ENCODE results near the gene SLC8B1.

Gene SLC8B1

GRCh38 chr12:113334786-113335539, at the start of gene SLC8B1:
SLC8B1 (minus strand) TSS chr12:113335109; CDS start chr12:113332878, 2,231 bp downstream.
- DNase-seq = peak; percentile 75

DNA sequence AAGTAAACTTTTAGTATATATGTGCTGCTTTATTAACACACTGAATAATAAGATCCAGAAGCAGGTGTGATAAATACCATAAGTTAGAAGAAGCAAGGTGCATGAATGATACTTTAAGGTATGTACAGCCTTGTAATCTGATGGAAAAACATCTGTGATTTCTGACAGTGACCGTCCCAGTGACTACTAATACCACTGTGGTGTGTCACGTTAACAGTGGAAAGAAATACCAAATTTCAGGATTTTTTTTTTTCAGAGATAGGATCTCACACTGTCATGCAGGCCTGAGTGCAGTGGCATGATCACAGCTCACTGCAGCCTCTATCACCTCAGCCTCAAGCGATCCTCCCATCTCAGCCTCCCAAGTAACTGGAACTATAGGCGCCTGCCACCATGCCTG, 47.3 kb upstream of the SLC8B1 start:
- DNase-seq = no peak

DNA sequence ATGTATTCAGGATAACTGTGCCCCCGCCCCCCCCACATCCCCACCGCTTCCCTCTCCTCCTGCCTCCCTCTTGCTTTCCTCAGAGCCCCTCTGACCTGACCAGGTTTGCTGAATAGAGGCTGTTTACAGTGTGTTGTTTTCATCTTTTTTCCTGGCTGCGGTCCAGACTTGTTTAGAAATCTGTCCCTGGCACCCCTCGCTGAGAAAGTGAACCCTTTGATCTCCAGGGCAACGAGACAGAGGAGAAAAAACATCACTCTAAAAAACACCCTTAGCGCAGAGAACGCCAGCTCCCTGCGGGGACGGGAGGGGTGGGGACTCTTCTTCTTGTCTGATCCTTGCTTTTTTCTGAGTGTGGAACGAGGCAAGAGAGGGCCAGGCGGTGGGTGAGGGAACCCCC, 46.3 kb upstream of the SLC8B1 start:
- DNase-seq = no peak

DNA sequence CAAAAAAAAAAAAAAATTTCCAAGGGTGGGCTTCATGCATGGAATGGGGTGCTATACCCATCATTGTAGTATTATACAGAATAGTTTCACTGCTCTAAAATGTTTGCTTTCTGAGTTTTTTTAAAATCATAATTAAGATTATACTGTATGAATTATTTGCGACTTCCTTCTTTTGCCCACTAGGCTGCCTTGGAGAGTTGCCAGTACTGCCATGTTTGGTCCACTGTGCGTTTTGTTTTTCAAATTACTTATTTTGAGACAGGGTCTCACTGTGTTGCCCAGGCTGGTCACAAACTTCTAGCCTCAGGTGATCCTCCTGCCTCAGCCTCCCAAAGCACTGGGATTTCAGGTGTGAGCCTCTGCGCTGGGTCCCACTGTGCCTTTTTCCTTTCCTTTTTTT, 43.4 kb upstream of the SLC8B1 start:
- DNase-seq = no peak

- no peak for DNase-seq
These were observed 40.0 kb upstream of the SLC8B1 start for GRCh38 chr12:113374823-113375428.

DNA sequence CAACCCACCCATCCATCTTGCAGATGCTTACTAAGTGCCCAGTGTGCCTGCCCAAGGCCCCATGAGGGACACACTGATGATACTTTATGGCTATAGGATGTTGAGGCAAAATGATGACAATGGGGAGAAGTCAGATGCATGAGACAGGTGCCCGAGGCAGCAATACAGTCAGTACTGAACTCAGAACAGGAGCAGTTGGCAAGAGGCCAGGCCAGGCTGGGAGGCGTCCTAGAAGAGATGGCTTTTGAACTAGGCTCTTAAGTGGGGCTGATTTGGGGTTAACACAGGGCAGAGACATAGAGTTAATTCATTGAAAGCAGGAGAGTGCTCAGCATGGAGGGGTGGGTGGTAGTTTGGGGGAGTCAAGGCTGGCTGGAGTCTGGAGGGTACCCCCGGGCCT, 39.1 kb upstream of the SLC8B1 start:
- DNase-seq = no peak

DNA sequence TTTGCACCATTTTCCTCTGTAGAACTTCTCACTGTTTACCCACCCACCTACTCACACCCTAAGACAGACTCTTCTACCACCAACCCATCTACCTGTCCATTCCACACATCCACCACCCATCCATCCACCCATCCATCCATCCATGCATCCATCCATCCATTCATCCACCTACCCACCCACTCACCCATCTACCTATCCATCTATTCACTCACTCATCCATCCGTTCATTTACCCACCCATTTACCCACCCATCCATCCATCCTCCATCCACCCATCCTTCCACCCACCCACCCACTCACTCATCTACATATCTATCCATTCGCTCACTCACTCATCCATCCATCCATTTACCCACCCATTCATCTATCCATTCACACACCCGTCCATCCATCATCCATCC, 38.5 kb upstream of the SLC8B1 start:
- no peak for DNase-seq

DNA sequence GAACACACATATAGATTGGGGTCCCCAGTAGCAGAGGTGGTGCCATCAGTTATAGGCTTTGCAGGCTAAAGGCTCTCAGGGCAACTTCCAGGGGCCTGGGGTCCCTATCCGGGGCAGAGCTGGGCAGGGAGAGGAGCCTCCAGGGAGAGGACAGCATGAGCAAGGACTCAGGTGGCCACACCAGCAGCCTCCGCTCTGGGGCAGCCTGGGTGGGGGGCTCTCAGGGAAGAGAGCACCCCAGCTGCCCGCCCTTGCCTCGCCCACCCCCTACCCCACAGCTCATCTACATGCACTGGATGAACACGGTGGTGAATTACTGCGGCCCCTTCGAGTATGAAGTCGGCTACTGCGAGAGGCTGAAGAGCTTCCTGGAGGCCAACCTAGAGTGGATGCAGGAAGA, 37.5 kb upstream of the SLC8B1 start:
- no peak for DNase-seq

DNA sequence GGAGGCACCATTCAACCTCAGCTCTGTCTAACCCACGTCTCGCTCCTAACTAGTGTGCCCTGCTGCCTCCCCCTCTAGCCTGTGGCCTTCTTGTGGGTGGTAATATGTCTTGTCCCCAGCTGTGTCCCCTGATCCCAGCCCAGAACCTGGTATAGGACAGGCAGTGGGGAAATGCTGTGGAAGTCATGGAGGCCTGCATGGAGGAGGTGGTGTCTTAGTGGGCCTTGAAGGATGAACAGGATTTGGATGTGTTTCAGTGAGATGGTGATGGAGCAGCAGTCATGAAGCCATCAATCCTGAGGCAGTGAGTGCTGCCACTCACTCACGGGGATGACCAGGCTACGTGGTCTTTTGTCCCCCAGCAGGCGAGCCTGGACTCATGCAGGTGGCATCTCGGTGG, 36.9 kb upstream of the SLC8B1 start:
- no peak for DNase-seq

GRCh38 chr12:113370923-113371682, 36.2 kb upstream of the SLC8B1 start:
- no peak for DNase-seq

GRCh38 chr12:113369391-113369985, 34.6 kb upstream of the SLC8B1 start:
- DNase-seq = no peak

DNA sequence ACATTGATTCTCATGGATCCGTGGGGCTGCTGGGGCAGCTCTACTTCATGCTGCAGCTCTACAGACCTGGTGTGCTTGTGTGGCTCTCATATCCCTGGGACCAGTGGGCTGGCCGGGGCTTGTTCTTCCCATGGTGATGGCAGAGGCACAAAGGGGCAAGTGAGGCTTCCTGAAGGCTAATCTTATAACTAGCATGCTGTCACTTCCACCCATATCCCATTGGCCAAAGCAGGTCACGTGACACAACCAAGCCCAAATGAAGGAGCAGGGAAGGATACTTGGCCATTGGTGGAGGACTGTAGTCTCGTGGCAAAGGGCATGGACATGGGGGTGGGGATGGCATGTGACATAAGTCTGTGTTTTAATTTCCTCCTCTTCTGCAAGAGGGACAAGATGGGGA, 33.4 kb upstream of the SLC8B1 start:
- DNase-seq = no peak

- DNase-seq = no peak
These were observed 31.9 kb upstream of the SLC8B1 start for GRCh38 chr12:113366827-113367226.

GRCh38 chr12:113365639-113366395, 30.9 kb upstream of the SLC8B1 start:
- DNase-seq = no peak

DNA sequence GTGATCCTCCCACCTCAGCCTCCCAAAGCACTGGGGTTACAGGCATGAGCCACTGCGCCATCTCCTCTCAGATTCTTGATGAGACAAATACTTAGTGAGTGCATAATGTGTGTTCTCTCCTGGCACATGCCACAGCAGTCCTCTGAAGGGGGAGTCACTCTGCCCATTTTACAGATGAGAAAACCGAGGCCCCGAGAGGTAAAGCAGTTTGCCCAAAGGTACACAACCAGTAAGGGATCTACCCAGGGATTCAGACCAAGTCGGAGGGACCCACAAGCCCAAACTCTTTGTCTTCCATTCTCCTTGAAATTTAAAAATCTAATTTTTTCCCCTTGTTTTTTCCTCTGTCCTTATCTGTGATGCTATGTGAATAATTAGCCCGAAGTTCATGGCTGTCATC, 29.8 kb upstream of the SLC8B1 start:
- DNase-seq = no peak

GRCh38 chr12:113361574-113362370, 26.9 kb upstream of the SLC8B1 start:
- no peak for DNase-seq

- no peak for DNase-seq
These were observed 25.2 kb upstream of the SLC8B1 start for GRCh38 chr12:113359939-113360748.

- DNase-seq = no peak
These were observed 24.4 kb upstream of the SLC8B1 start for GRCh38 chr12:113359133-113359938.

DNA sequence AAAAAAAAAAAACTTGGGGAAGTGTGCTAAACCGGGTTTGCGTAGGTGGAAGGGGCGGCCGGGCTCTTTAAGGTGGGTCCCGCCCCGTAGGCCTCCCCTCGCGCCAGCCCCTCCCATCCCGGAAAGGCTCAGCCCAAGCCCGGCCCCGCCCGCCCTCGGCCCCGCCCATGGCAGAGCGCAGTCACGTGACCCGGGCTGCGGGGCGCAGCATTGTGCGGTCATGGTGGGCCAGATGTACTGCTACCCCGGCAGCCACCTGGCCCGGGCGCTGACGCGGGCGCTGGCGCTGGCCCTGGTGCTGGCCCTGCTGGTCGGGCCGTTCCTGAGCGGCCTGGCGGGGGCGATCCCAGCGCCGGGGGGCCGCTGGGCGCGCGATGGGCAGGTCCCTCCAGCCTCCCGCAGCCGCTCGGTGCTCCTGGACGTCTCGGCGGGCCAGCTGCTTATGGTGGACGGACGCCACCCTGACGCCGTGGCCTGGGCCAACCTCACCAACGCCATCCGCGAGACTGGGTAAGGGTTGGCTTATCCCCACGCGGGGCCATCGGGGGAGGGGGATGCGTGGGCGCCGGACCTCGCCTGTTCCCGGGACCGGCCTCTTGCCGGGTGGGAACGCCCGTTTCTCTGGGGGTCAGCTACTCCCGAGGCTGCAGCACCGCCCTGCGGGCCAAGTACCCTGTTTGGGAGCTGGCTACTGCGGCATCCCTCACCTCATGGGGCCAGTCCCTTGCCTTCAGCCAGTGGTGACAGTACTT, 23.6 kb upstream of the SLC8B1 start, which contains the start of gene PLBD2:
Gene PLBD2 (plus strand): TSS at position 207 of the 752 bp plus-strand sequence. CDS start 14 bp downstream, at position 221.
- DNase-seq = peak; percentile 94

Measured in stimulated activated naive CD4-positive, alpha-beta T cell treated with Interleukin-2 at 50 U/mL for 16 hours (primary cell).